ENCODE data around the gene ST7L.

DNA sequence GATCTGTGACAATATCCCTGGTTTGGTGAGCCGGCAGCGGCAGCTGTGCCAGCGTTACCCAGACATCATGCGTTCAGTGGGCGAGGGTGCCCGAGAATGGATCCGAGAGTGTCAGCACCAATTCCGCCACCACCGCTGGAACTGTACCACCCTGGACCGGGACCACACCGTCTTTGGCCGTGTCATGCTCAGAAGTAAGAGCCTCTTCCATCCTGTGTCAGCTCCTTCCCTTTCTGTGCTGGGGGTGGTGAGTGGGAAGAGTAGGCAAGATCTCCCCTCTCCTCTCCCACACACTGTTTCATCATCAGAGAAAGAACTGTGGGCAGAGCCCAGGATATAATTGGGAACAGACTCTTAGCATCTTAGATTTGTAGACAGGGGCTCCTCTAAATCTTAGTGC, 104.0 kb downstream of the ST7L start:
- TF ChIP-seq, protein P1, sequence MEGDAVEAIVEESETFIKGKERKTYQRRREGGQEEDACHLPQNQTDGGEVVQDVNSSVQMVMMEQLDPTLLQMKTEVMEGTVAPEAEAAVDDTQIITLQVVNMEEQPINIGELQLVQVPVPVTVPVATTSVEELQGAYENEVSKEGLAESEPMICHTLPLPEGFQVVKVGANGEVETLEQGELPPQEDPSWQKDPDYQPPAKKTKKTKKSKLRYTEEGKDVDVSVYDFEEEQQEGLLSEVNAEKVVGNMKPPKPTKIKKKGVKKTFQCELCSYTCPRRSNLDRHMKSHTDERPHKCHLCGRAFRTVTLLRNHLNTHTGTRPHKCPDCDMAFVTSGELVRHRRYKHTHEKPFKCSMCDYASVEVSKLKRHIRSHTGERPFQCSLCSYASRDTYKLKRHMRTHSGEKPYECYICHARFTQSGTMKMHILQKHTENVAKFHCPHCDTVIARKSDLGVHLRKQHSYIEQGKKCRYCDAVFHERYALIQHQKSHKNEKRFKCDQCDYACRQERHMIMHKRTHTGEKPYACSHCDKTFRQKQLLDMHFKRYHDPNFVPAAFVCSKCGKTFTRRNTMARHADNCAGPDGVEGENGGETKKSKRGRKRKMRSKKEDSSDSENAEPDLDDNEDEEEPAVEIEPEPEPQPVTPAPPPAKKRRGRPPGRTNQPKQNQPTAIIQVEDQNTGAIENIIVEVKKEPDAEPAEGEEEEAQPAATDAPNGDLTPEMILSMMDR (IDR thresholded peaks at IDR 0.05): no peak
- TF ChIP-seq FOXK1 (CRISPR knock-in tag; IDR thresholded peaks at IDR 0.05) (no peak), IRF2 (CRISPR knock-in tag; IDR thresholded peaks at IDR 0.05; ENCODE audit: borderline replicate concordance, low read depth) (no peak), TEAD4 (CRISPR knock-in tag; IDR thresholded peaks at IDR 0.05) (no peak), JUN (CRISPR knock-in tag; IDR thresholded peaks at IDR 0.05) (no peak), MXD4 (CRISPR knock-in tag; IDR thresholded peaks at IDR 0.05; ENCODE audit: borderline replicate concordance) (no peak), ELF4 (CRISPR knock-in tag; IDR thresholded peaks at IDR 0.05; ENCODE audit: low read depth) (no peak), NFYB (CRISPR knock-in tag; conservative IDR thresholded peaks at IDR 0.05; ENCODE audit: low read depth) (no peak)
- TF ChIP-seq, protein P2, sequence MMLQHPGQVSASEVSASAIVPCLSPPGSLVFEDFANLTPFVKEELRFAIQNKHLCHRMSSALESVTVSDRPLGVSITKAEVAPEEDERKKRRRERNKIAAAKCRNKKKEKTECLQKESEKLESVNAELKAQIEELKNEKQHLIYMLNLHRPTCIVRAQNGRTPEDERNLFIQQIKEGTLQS (CRISPR knock-in tag; conservative IDR thresholded peaks at IDR 0.05): no peak
- TF ChIP-seq, protein P3, sequence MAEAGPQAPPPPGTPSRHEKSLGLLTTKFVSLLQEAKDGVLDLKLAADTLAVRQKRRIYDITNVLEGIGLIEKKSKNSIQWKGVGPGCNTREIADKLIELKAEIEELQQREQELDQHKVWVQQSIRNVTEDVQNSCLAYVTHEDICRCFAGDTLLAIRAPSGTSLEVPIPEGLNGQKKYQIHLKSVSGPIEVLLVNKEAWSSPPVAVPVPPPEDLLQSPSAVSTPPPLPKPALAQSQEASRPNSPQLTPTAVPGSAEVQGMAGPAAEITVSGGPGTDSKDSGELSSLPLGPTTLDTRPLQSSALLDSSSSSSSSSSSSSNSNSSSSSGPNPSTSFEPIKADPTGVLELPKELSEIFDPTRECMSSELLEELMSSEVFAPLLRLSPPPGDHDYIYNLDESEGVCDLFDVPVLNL (CRISPR knock-in tag; IDR thresholded peaks at IDR 0.05; ENCODE audit: borderline replicate concordance, low read depth): no peak
- TF ChIP-seq, protein P4, sequence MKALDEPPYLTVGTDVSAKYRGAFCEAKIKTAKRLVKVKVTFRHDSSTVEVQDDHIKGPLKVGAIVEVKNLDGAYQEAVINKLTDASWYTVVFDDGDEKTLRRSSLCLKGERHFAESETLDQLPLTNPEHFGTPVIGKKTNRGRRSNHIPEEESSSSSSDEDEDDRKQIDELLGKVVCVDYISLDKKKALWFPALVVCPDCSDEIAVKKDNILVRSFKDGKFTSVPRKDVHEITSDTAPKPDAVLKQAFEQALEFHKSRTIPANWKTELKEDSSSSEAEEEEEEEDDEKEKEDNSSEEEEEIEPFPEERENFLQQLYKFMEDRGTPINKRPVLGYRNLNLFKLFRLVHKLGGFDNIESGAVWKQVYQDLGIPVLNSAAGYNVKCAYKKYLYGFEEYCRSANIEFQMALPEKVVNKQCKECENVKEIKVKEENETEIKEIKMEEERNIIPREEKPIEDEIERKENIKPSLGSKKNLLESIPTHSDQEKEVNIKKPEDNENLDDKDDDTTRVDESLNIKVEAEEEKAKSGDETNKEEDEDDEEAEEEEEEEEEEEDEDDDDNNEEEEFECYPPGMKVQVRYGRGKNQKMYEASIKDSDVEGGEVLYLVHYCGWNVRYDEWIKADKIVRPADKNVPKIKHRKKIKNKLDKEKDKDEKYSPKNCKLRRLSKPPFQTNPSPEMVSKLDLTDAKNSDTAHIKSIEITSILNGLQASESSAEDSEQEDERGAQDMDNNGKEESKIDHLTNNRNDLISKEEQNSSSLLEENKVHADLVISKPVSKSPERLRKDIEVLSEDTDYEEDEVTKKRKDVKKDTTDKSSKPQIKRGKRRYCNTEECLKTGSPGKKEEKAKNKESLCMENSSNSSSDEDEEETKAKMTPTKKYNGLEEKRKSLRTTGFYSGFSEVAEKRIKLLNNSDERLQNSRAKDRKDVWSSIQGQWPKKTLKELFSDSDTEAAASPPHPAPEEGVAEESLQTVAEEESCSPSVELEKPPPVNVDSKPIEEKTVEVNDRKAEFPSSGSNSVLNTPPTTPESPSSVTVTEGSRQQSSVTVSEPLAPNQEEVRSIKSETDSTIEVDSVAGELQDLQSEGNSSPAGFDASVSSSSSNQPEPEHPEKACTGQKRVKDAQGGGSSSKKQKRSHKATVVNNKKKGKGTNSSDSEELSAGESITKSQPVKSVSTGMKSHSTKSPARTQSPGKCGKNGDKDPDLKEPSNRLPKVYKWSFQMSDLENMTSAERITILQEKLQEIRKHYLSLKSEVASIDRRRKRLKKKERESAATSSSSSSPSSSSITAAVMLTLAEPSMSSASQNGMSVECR (CRISPR knock-in tag; IDR thresholded peaks at IDR 0.05; ENCODE audit: borderline replicate concordance): no peak

Measured in WTC11 (cell line).